Heart right ventricle (tissue), 16 donors: ENCODE measurements around the gene GCLC. TPM values are rescaled to one million over a fixed set of nuclear protein-coding genes. Genes with fewer than 3 reads are reported as not detected.

ENCODE experiments used
- ATAC-seq, 8 donors: fragments of 200-7000 bp; cut with Tn5 transposase; one replicate each; pipeline ENCODE4 v1.9.1; 2020; ENCODE audit warnings: mild to moderate bottlenecking in 8 of 8, moderate library complexity in 8 of 8, moderate number of reproducible peaks in 1 of 8
- DNase-seq, 2 donors: peaks; one replicate each; pipeline ENCODE4 v3.0.0-alpha.2; 2020
- H3K27ac ChIP-seq, 10 donors: fragments of 200-600 bp; sonication (generic) in 2 of 10; one replicate each; pipeline versions ENCODE4 v1.5.0 to v1.8.0; 2020 to 2022; ENCODE audit warnings: mild to moderate bottlenecking in 3 of 10
- H3K27me3 ChIP-seq, 7 donors: fragments of 200-600 bp; one replicate each; pipeline ENCODE4 v1.8.0; 2021 to 2022; ENCODE audit warnings: mild to moderate bottlenecking in 2 of 7
- H3K36me3 ChIP-seq, 9 donors: fragments of 200-600 bp; sonication (generic) in 1 of 9; one replicate each; pipeline versions ENCODE4 v1.5.0 to v1.8.0; 2020 to 2022; ENCODE audit warnings: mild to moderate bottlenecking in 2 of 9
- H3K4me1 ChIP-seq, 9 donors: fragments of 200-600 bp; sonication (generic) in 1 of 9; one replicate each; pipeline versions ENCODE4 v1.5.0 to v1.8.0; 2020 to 2022; ENCODE audit warnings: mild to moderate bottlenecking in 4 of 9
- H3K4me3 ChIP-seq, 10 donors: fragments of 200-600 bp; sonication (generic) in 2 of 10; one replicate each; pipeline versions ENCODE4 v1.5.0 to v1.8.0; 2020 to 2022; ENCODE audit warnings: mild to moderate bottlenecking in 7 of 10, moderate library complexity in 2 of 10
- H3K9me3 ChIP-seq, 11 donors: fragments of 200-600 bp in 10 of 11; sonication (generic) in 2 of 11; one replicate each; pipeline versions ENCODE4 v1.5.0 to v1.8.0; 2013 to 2022; ENCODE audit warnings: mild to moderate bottlenecking in 2 of 11, control low read depth in 1 of 11, moderate library complexity in 1 of 11
- WGBS, 2 donors: extraction: QIAGEN DNeasy Blood & Tissue Kit; methylation state at CpG; one replicate each; pipeline ENCODE4 v1.1.7; 2013; ENCODE audit warnings: inconsistent platforms in 1 of 2; 5-methylcytosine and 5-hydroxymethylcytosine counted together
- intact Hi-C, 10 donors: fragments of 100-400 bp; cut with DNase I; formaldehyde crosslinking; loops; one replicate each; pipeline versions ENCODE4 v1.11.1 to v1.14.2; 2022
- polyA plus RNA-seq, 2 donors: library from polyadenylated mRNA; stranded (reverse); fragments of 200-250 nt; gene quantifications; one replicate each; pipeline ENCODE4 v1.2.3, GENCODE V29; 2013
- total RNA-seq, 10 donors: library from RNA; stranded (reverse); fragmentation: NEBNext Ultra II Directional in 3 of 10; extraction: Animal tissue kit (Norgen Biotek cat#: 25700) in 3 of 10; gene quantifications; one replicate each; pipeline versions ENCODE4 v1.2.1 to v1.2.4, GENCODE V29; 2021 to 2023
- TF ChIP-seq, protein P1 (sequence below), 9 donors: fragments of 200-600 bp; sonication (generic) in 2 of 9; IDR thresholded peaks; one replicate each; pipeline versions ENCODE4 v1.5.0 to v1.8.0; 2021 to 2022; ENCODE audit warnings: antibody characterized with exemption in 9 of 9, mild to moderate bottlenecking in 5 of 9, moderate library complexity in 1 of 9
- donor health status: Arrhythmogenic right ventricular cardiomyopathy.
- donor health status: ischemic (EF 13 %, LVEDD 7.1; RV severe dilation, severe dysfunction).
- donor health status: healthy with polysubstance abuse.
- donor health status: DM: no; HTN: yes; CAD: no.
- donor health status: DM: no; HTN: no; CAD: no.
- donor health status: ischemic (EF 25% LVEDD 6.9; RV normal size, moderate dysfunction).
- donor health status: ischemic (EF 25% LVEDD 5.7; RV mildly dilated, moderate dysfunction).
- donor health status: healthy.
- donor health status: DM: yes; HTN: yes; CAD: no.
- donor health status: Ischemic cardiomyopathy.
- donor health status: ischemic (EF 35%, LVEDD 5.7; RV mildly dilated, moderate dysfunction).
- donor health status: nonischemic (EF 11% LVEDD 7.7; RV severe dilation, severe dysfunction).
- donor health status: DM: yes; HTN: yes; CAD: no.
- donor health status: PGD.
- donor health status: ischemic (EF 29% LVEDD 5.4; RV normal size, mild dysfunction).
- donor health status: nonischemic (EF 23%, LVEDD 6.1; RV moderate dilation, normal function).

GCLC gene
- total and polyA plus RNA-seq, 12 donors = 6.0 to 42.8 (median 34.2) TPM

- Histone ChIP-seq H3K27me3 (no peaks in the 10 kb centered on the region), H3K4me3 (no peak overlapping the region), H3K27ac (no peak overlapping the region), H3K4me1 (no peaks in the 10 kb centered on the region), H3K36me3 (peaks cover 0 to 97% (median 34%) of the 10 kb centered on the region in 9 donors), H3K9me3 (no peaks in the 10 kb centered on the region)
- no peak for ATAC-seq
- intact Hi-C loops = loop anchor here in 2 of 10 donors (5.0 kb wide), 2 partner anchors 146 to 151 kb away; no protein-coding TSS in a partner anchor
- no peak for DNase-seq
- TF ChIP-seq, protein P1, sequence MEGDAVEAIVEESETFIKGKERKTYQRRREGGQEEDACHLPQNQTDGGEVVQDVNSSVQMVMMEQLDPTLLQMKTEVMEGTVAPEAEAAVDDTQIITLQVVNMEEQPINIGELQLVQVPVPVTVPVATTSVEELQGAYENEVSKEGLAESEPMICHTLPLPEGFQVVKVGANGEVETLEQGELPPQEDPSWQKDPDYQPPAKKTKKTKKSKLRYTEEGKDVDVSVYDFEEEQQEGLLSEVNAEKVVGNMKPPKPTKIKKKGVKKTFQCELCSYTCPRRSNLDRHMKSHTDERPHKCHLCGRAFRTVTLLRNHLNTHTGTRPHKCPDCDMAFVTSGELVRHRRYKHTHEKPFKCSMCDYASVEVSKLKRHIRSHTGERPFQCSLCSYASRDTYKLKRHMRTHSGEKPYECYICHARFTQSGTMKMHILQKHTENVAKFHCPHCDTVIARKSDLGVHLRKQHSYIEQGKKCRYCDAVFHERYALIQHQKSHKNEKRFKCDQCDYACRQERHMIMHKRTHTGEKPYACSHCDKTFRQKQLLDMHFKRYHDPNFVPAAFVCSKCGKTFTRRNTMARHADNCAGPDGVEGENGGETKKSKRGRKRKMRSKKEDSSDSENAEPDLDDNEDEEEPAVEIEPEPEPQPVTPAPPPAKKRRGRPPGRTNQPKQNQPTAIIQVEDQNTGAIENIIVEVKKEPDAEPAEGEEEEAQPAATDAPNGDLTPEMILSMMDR (IDR thresholded peaks at IDR 0.05) = no peak
- WGBS, 2 donors = 69% methylated on average over 3 of the region's 3 CpGs
These were observed 43.5 kb downstream of the GCLC start for GRCh38 chr6:53501432-53501831.

DNA sequence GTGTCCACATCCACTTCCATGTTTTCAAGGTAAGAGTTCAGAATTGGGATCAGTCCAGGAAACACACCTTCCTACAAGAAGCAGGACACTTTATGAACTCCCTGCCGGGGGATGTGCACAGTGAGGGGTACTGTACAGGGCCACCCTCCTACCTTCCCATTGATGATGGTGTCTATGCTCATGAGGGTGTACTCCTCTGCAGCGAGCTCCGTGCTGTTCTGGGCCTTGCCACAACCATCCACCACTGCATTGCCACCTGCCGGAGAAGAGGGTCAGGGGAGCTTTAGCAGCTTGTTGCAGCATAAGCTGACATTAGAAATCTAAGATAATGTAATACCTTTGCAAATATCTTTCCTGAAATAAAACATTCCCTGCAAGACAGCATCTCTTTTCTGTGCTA, 44.8 kb downstream of the GCLC start:
- 96 to 97% methylated on average over 4 of the region's 4 CpGs for WGBS, 2 donors
- Histone ChIP-seq H3K27me3 (no peaks in the 10 kb centered on the region), H3K27ac (no peak overlapping the region), H3K9me3 (no peaks in the 10 kb centered on the region), H3K4me1 (no peaks in the 10 kb centered on the region), H3K4me3 (no peak overlapping the region), H3K36me3 (peaks cover 0 to 85% (median 23%) of the 10 kb centered on the region in 9 donors)
- intact Hi-C loops = loop anchor here in 2 of 10 donors (5.0 kb wide), 2 partner anchors 147 to 152 kb away; no protein-coding TSS in a partner anchor
- DNase-seq (no peak), ATAC-seq (no peak)
- TF ChIP-seq, protein P1 (IDR thresholded peaks at IDR 0.05) = no peak

DNA sequence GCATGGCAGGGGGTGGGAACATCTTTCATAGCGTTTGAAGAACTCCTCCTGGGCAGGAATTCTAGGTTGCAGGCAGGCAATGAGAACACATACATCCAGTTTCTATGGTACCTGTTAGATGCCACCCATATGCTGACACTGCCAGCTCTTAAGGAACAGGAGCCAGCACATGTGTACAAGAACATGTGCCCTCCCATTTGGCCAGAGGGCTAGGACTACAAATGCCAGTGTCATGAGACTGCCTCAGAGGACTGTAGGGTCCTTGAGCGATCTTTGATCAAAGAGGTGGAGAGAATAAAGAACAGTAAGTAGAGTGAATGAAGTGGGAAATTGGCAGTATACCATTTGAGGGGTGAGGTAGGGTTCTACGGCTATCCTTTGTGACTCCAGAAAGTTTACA, 45.8 kb downstream of the GCLC start:
- Histone ChIP-seq H3K9me3 (no peaks in the 10 kb centered on the region), H3K27ac (no peak overlapping the region), H3K4me1 (peaks cover 0 to 2% (median 0%) of the 10 kb centered on the region in 9 donors), H3K27me3 (no peaks in the 10 kb centered on the region), H3K36me3 (peaks cover 0 to 75% (median 14%) of the 10 kb centered on the region in 9 donors), H3K4me3 (no peak overlapping the region)
- DNase-seq (no peak), ATAC-seq (no peak)
- intact Hi-C loops = loop anchor here in 5 of 10 donors (5.0 to 10.0 kb wide), 5 partner anchors 46 to 456 kb away; partner anchors contain the start of gene GCLC (in 1 of the 5)
- 94 to 96% methylated on average over 3 of the region's 3 CpGs for WGBS, 2 donors
- TF ChIP-seq, protein P1 (IDR thresholded peaks at IDR 0.05) = no peak

- ATAC-seq (no peak), DNase-seq (no peak)
- no peak overlapping the region for H3K27ac ChIP-seq
- TF ChIP-seq, protein P1 (IDR thresholded peaks at IDR 0.05) = no peak
- no peaks in the 10 kb centered on the region for H3K9me3 ChIP-seq
- peaks cover 0 to 71% (median 14%) of the 10 kb centered on the region in 9 donors for H3K36me3 ChIP-seq
- no peaks in the 10 kb centered on the region for H3K27me3 ChIP-seq
- 83 to 94% methylated on average over 6 of the region's 6 CpGs for WGBS, 2 donors
- no peak overlapping the region for H3K4me3 ChIP-seq
- peaks cover 0 to 5% (median 0%) of the 10 kb centered on the region in 9 donors for H3K4me1 ChIP-seq
- intact Hi-C loops = loop anchor here in 5 of 10 donors (5.0 to 10.0 kb wide), 5 partner anchors 46 to 456 kb away; partner anchors contain the start of gene GCLC (in 1 of the 5)
These were observed 46.3 kb downstream of the GCLC start for GRCh38 chr6:53498649-53499048.
